ENCODE results near the gene TNNT2. TPM values are rescaled to one million over a fixed set of nuclear protein-coding genes. Genes with fewer than 3 reads are reported as not detected.

TNNT2 gene
- total RNA-seq, 4 donors from 2014 or later: 0.21 TPM; not detected in 3

DNA sequence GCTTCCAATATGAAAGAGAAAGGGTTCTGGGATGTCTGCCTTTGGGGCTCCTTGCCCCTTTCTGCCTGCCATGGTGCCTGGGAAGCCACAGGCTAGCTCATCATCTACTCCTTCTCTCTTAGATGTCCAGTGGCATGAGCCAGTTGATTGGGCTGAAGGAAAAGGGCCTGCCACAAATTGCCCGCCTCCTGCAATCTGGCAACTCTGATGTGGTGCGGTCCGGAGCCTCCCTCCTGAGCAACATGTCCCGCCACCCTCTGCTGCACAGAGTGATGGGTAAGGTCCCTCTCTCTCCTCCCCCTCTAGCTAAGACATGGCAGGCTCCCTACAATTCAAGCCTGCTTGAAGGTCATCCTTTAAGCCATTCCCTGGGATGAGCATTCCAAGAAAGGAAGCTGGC lies 53.2 kb downstream of the TNNT2 start:
- H3K4me3 ChIP-seq: no peak overlapping the region
- no peaks in the 10 kb centered on the region for H3K27me3 ChIP-seq
- no peaks in the 10 kb centered on the region for H3K9me3 ChIP-seq
- no peak for TF ChIP-seq POLR2A (IDR thresholded peaks at IDR 0.05)
- TF ChIP-seq, protein P1, sequence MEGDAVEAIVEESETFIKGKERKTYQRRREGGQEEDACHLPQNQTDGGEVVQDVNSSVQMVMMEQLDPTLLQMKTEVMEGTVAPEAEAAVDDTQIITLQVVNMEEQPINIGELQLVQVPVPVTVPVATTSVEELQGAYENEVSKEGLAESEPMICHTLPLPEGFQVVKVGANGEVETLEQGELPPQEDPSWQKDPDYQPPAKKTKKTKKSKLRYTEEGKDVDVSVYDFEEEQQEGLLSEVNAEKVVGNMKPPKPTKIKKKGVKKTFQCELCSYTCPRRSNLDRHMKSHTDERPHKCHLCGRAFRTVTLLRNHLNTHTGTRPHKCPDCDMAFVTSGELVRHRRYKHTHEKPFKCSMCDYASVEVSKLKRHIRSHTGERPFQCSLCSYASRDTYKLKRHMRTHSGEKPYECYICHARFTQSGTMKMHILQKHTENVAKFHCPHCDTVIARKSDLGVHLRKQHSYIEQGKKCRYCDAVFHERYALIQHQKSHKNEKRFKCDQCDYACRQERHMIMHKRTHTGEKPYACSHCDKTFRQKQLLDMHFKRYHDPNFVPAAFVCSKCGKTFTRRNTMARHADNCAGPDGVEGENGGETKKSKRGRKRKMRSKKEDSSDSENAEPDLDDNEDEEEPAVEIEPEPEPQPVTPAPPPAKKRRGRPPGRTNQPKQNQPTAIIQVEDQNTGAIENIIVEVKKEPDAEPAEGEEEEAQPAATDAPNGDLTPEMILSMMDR (IDR thresholded peaks at IDR 0.05): no peak
- intact Hi-C loops (cut with DNase I; ENCODE audit: low total_unique reads): no loop called here
- H3K36me3 ChIP-seq: no peaks in the 10 kb centered on the region
- no peak overlapping the region for H3K27ac ChIP-seq
- no peak for DNase-seq
- no peaks in the 10 kb centered on the region for H3K4me1 ChIP-seq

DNA sequence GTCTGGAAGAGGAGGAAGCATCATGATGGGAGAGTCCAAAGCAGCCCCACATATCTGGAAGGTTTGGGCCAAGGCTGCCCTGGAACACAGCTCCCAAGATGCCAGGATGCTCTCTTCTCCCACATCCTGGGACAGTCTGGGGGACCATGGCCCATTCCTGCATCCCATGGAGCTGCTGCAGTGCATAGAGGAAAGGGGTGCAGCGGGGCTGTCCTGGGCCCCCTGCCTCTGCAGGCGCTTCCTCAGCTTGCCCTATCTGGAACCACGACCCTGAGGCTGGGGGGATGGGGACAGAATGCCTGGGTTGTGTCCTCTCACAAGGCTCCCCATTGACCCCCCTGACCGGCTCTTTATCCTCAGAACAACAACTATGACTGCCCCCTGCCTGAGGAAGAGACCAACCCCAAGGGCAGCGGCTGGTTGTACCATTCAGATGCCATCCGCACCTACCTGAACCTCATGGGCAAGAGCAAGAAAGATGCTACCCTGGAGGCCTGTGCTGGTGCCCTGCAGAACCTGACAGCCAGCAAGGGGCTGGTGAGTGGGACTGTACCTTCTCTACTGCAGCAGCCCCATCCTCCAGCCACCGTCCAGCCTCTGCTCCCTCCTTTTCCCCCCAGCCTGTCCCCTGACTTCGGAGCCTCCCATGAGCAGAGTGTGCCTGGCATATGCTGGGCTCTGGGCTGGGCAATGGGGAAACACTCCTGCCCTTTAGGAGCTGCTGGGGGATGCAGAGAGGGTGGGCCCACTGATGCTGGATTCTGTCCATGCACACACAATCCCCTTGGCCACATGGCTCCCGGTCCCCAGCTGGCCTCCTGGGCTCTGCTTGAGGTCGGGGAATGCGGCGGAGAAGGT lies 54.6 kb downstream of the TNNT2 start:
- intact Hi-C loops (cut with DNase I; ENCODE audit: low total_unique reads): no loop called here
- DNase-seq: no peak

DNA sequence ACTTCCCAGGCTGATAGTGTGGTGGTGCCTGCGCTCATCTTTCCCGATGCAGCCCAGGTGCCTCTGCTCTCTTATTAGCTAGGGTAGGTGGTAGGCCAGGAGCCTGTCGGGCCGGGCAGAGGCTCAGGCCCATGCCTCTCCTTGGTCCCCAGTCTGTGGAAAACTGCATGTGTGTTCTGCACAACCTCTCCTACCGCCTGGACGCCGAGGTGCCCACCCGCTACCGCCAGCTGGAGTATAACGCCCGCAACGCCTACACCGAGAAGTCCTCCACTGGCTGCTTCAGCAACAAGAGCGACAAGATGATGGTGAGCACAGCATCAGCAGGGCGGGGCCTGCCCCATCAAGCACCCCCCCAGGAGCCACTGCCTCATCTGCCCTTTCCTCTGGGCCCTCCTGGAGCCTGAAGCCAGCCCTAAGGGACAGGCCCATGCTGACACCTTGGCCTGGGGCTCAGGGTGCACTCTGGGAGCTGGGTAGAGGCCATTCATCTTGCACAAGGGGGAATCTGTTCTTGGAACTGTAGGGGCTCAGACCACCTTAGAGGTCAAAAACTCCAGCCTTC lies 55.6 kb downstream of the TNNT2 start:
- Histone ChIP-seq H3K36me3 (no peaks in the 10 kb centered on the region), H3K4me1 (no peaks in the 10 kb centered on the region), H3K27me3 (no peaks in the 10 kb centered on the region), H3K9me3 (no peaks in the 10 kb centered on the region), H3K4me3 (no peak overlapping the region), H3K27ac (no peak overlapping the region)
- no peak for DNase-seq
- intact Hi-C loops (cut with DNase I; ENCODE audit: low total_unique reads): no loop called here
- no peak for TF ChIP-seq POLR2A (IDR thresholded peaks at IDR 0.05)
- TF ChIP-seq, protein P1 (IDR thresholded peaks at IDR 0.05): no peak

More for the DNA sequence above, 54.6 kb downstream of the TNNT2 start:
- H3K4me1 ChIP-seq: no peaks in the 10 kb centered on the region
- H3K27ac ChIP-seq: no peak overlapping the region
- no peak overlapping the region for H3K4me3 ChIP-seq
- no peaks in the 10 kb centered on the region for H3K27me3 ChIP-seq
- H3K9me3 ChIP-seq: no peaks in the 10 kb centered on the region
- TF ChIP-seq, protein P1 (IDR thresholded peaks at IDR 0.05): no peak
- TF ChIP-seq POLR2A (IDR thresholded peaks at IDR 0.05): no peak
- no peaks in the 10 kb centered on the region for H3K36me3 ChIP-seq

DNA sequence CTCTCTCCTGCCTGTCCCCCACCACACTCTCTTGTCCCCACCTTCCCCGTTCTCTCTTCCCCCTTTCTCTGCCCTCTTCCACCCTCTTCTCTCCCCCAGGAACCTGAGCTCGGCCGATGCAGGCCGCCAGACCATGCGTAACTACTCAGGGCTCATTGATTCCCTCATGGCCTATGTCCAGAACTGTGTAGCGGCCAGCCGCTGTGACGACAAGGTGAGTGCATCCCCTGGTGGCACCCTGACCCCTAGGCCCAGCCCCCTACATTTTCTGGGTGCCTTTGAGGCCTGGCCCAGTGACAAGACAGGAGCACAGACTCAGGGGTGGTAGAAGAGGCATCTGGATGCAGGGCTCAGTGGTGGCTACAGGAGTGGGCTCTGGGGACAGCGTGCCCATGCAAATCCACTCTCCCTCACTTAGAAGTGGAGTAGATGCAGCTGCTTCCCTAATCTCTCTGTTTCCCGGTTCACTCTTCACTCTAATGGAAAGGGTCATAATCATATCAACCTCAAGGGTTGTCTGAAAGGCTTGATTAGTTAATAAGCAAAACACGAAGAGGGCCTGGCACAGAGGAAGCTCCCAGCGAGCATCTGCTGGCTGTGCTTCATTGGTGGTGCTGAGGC lies 57.2 kb downstream of the TNNT2 start:
- intact Hi-C loops (cut with DNase I; ENCODE audit: low total_unique reads): no loop called here
- DNase-seq: no peak
- Histone ChIP-seq H3K4me3 (no peak overlapping the region), H3K27ac (no peak overlapping the region), H3K4me1 (no peaks in the 10 kb centered on the region), H3K9me3 (no peaks in the 10 kb centered on the region), H3K27me3 (no peaks in the 10 kb centered on the region), H3K36me3 (no peaks in the 10 kb centered on the region)
- no peak for TF ChIP-seq POLR2A (IDR thresholded peaks at IDR 0.05)
- TF ChIP-seq, protein P1 (IDR thresholded peaks at IDR 0.05): no peak

DNA sequence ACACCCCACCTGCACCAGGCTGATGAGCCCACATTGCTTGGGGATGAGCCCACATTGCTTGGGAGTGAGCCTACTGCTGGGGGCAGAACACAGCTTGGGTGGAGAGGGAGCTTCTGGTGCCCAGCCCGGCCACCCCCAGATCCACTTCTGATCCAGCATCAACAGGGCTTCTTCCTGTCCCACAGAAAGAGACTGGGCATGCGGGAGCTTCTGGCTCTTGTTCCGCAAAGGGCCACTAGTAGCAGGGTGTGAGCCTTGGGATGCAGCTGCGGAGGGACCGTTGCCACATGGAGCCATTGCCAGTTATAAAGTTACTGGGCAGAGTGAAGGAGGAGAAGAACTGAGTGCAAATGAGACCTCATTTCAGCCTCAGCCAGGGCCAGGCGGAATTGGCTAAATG lies 57.8 kb downstream of the TNNT2 start:
- Histone ChIP-seq H3K27ac (no peak overlapping the region), H3K9me3 (no peaks in the 10 kb centered on the region), H3K27me3 (no peaks in the 10 kb centered on the region), H3K36me3 (no peaks in the 10 kb centered on the region), H3K4me3 (no peak overlapping the region), H3K4me1 (no peaks in the 10 kb centered on the region)
- TF ChIP-seq, protein P1 (IDR thresholded peaks at IDR 0.05): no peak
- no peak for TF ChIP-seq POLR2A (IDR thresholded peaks at IDR 0.05)
- intact Hi-C loops (cut with DNase I; ENCODE audit: low total_unique reads): no loop called here
- no peak for DNase-seq
